Kidney (tissue), 22 donors: Measurements from ENCODE around the gene AQP3. TPM values are rescaled to one million over a fixed set of nuclear protein-coding genes. Genes with fewer than 3 reads are reported as not detected.
"Not testable (repeated sequence)": the region's sequence is repeated elsewhere in the genome, so short reads cannot be mapped to it uniquely, and the experiment has no call there.

Source experiments
- DNase-seq, 5 donors: peaks; one replicate each; pipeline ENCODE4 v3.0.0-alpha.2; 2013 to 2020
- FAIRE-seq: peaks from 2 replicates; lab custom pipeline; 2012; peaks lifted over from hg19 to GRCh38; lab: Jason Lieb, UNC
- H3K27ac ChIP-seq, 2 donors: one replicate each; pipeline ENCODE4 v1.7.0; 2013; ENCODE audit warnings: low read depth in 2 of 2, low read length in 2 of 2, inconsistent platforms in 1 of 2
- H3K27me3 ChIP-seq: one replicate; pipeline ENCODE4 v1.7.1; 2013; ENCODE audit warnings: low read length, inconsistent platforms; ENCODE audit not compliant: control insufficient read depth, insufficient read depth
- H3K36me3 ChIP-seq, 3 donors: one replicate each; pipeline versions ENCODE4 v1.7.0 to v1.7.1; 2013; ENCODE audit warnings: low read length in 3 of 3, control low read depth in 1 of 3, inconsistent platforms in 1 of 3; ENCODE audit not compliant: insufficient read depth in 3 of 3, control insufficient read depth in 2 of 3
- H3K4me1 ChIP-seq, 3 donors: one replicate each; pipeline versions ENCODE4 v1.7.0 to v1.7.1; 2013; ENCODE audit warnings: low read length in 3 of 3, inconsistent platforms in 1 of 3, low read depth in 1 of 3; ENCODE audit not compliant: control insufficient read depth in 2 of 3, insufficient read depth in 2 of 3
- H3K4me3 ChIP-seq, 3 donors: one replicate each; pipeline versions ENCODE4 v1.7.0 to v1.8.1; 2013; ENCODE audit warnings: low read length in 3 of 3, control low read depth in 1 of 3, inconsistent platforms in 1 of 3
- H3K9ac ChIP-seq, 3 donors: one replicate each; pipeline versions ENCODE4 v1.7.0 to v1.7.1; 2013; ENCODE audit warnings: low read length in 3 of 3, control low read depth in 1 of 3, inconsistent platforms in 1 of 3
- H3K9me3 ChIP-seq, 3 donors: one replicate each; pipeline versions ENCODE4 v1.7.0 to v1.7.1; 2013; ENCODE audit warnings: low read length in 3 of 3, control low read depth in 1 of 3, inconsistent platforms in 1 of 3; ENCODE audit not compliant: control insufficient read depth in 2 of 3, insufficient read depth in 1 of 3
- CTCF ChIP-seq: IDR thresholded peaks from 3 replicates; pipeline ENCODE4 v1.5.1; 2012; ENCODE audit warnings: mild to moderate bottlenecking, moderate library complexity, borderline replicate concordance; ENCODE audit not compliant: insufficient read depth; ENCODE audit errors: extremely low read depth
- intact Hi-C: fragments of 100-400 bp; cut with DNase I; formaldehyde crosslinking; loops from one replicate; pipeline ENCODE4 v1.11.1; 2022
- long read RNA-seq, 10 donors: library from polyadenylated mRNA in 1 of 10; unstranded in 1 of 10; transcript quantifications; one replicate each; pipeline ENCODE4 v2.0.0 and lab custom pipeline, GENCODE V29; 2021 to 2026
- polyA plus RNA-seq: library from polyadenylated mRNA; stranded (reverse); fragments of 350-450 nt; fragmentation: Illumina TruSeq; extraction: RNeasy Lipid Tissue Mini Kit (QIAGEN cat#74804); gene quantifications from one replicate; pipeline ENCODE4 v1.2.3, GENCODE V29; 2014; ENCODE audit warnings: low read depth, low replicate concordance; ENCODE audit not compliant: insufficient read depth
- total RNA-seq: library from RNA; stranded (reverse); fragmentation: NEBNext Ultra II Directional; extraction: Animal tissue kit (Norgen Biotek cat#: 25700); gene quantifications from one replicate; pipeline ENCODE4 v1.2.1, GENCODE V29; 2021
- donor health status: control.
- donor health status: control.
- donor health status: control.
- donor health status: control.
- donor health status: control.
- donor health status: DM: yes; HTN: yes; CAD: no.
- donor health status: Normal renal cell carcinoma (clear cell type).

The AQP3 gene
- 135 TPM for total RNA-seq
- 401 TPM for polyA plus RNA-seq
- long read RNA-seq, donor 1, transcript AQP3-201 (6 exons, 1,871 nt): major isoform, 26 of 27 reads
- long read RNA-seq, donor 1, partial matches to known transcripts: 0 of 27 reads
- long read RNA-seq, donor 1, other reads (novel, unspliced or antisense): 0 of 27 reads
- long read RNA-seq, donor 2, transcript AQP3-201 (6 exons, 1,871 nt): major isoform, 73 of 79 reads
- long read RNA-seq, donor 2, partial matches to known transcripts: 5 of 79 reads
- long read RNA-seq, donor 2, other reads (novel, unspliced or antisense): 0 of 79 reads
- long read RNA-seq, donor 3, transcript AQP3-201 (6 exons, 1,871 nt): major isoform, 141 of 151 reads
- long read RNA-seq, donor 3, partial matches to known transcripts: 8 of 151 reads
- long read RNA-seq, donor 3, other reads (novel, unspliced or antisense): 0 of 151 reads
- long read RNA-seq, donor 4, transcript AQP3-201 (6 exons, 1,871 nt): major isoform, 22 of 22 reads
- long read RNA-seq, donor 4, partial matches to known transcripts: 0 of 22 reads
- long read RNA-seq, donor 4, other reads (novel, unspliced or antisense): 0 of 22 reads
- long read RNA-seq, donor 5, partial matches to known transcripts: 0 of 1 reads
- long read RNA-seq, donor 5, other reads (novel, unspliced or antisense): 0 of 1 reads
- long read RNA-seq, donor 6, transcript AQP3-201 (6 exons, 1,871 nt): major isoform, 15 of 16 reads
- long read RNA-seq, donor 6, partial matches to known transcripts: 0 of 16 reads
- long read RNA-seq, donor 6, other reads (novel, unspliced or antisense): 0 of 16 reads
- long read RNA-seq, donor 7, transcript AQP3-201 (6 exons, 1,871 nt): major isoform, 41 of 112 reads
- long read RNA-seq, donor 7, transcript AQP3-205 (3 exons, 898 nt): minor isoform, 6 of 112 reads
- long read RNA-seq, donor 7, partial matches to known transcripts: 9 of 112 reads
- long read RNA-seq, donor 7, other reads (novel, unspliced or antisense): 56 of 112 reads
- long read RNA-seq, donor 8, transcript AQP3-201 (6 exons, 1,871 nt): major isoform, 27 of 34 reads
- long read RNA-seq, donor 8, partial matches to known transcripts: 5 of 34 reads
- long read RNA-seq, donor 8, other reads (novel, unspliced or antisense): 0 of 34 reads
- long read RNA-seq, donor 9, transcript AQP3-201 (6 exons, 1,871 nt): major isoform, 14 of 16 reads
- long read RNA-seq, donor 9, partial matches to known transcripts: 0 of 16 reads
- long read RNA-seq, donor 9, other reads (novel, unspliced or antisense): 0 of 16 reads
- long read RNA-seq, donor 10, transcript AQP3-201 (6 exons, 1,871 nt): major isoform, 53 of 66 reads
- long read RNA-seq, donor 10, partial matches to known transcripts: 10 of 66 reads
- long read RNA-seq, donor 10, other reads (novel, unspliced or antisense): 0 of 66 reads

- peak within 1 kb of the TSS; percentile 15 to 79 (median 72) for H3K9ac ChIP-seq
- no peak for FAIRE-seq
- peak; percentile 79 to 91 (median 85) for DNase-seq
These were observed at the start of gene AQP3 for GRCh38 chr9:33446946-33447798. Gene AQP3 (minus strand): TSS chr9:33447593. CDS start chr9:33447530, 63 bp downstream.

DNA sequence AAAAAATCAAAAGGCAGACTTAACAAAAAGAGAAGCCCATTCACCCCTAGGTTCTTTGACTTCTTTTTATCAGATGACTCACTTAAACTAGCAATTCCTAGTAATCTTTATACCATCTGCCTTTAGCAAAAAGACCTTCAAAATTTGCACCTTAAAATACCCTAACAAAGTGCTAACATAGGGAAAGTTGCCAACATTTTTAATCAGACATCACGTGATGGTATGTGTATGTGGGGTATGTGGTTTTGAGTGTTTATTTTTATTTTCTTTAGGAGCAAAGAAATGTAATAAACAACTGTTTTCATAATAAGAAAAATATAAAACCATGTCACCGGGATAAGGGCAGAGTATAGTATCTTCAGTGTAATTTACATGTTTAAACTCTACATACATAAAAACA is 46.4 kb upstream of the AQP3 start:
- H3K36me3 ChIP-seq, intact Hi-C loops, H3K9ac ChIP-seq, DNase-seq, H3K9me3 ChIP-seq, FAIRE-seq, H3K4me3 ChIP-seq, H3K4me1 ChIP-seq, H3K27me3 ChIP-seq, H3K27ac ChIP-seq: not testable (repeated sequence)

More at GRCh38 chr9:33446946-33447798, at the start of gene AQP3:
- H3K27ac ChIP-seq: peak within 1 kb of the TSS; percentile 88 to 92
- H3K4me1 ChIP-seq: peaks cover 3 to 26% (median 18%) of the 10 kb centered on the region in 3 donors
- peak; percentile 22 for TF ChIP-seq CTCF
- H3K9me3 ChIP-seq: no peaks in the 10 kb centered on the region
- H3K27me3 ChIP-seq: no peaks in the 10 kb centered on the region
- peaks cover 0 to 6% (median 0%) of the 10 kb centered on the region in 3 donors for H3K36me3 ChIP-seq
- intact Hi-C loops: no loop called here
- H3K4me3 ChIP-seq: peak within 1 kb of the TSS; percentile 53 to 86 (median 72)

DNA sequence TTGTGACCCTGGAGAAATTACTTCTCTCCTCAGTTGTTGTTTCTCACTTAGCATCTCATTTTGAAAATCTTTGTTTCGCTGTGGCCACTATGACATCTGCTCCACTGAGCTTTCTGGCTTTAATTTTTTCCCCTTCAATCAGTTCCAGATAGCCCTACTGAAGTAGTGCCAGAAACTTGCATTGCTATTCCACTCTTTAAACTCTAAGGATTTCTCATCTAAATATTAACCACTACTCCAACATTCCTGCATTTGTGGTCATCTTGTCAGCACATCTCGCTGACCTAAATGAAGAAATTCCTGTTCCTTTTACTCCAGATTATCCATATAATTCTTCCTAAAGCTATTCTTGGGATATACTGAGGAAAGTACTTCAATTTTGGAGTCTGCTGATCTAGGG is 41.7 kb upstream of the AQP3 start:
- intact Hi-C loops: no loop called here
- Histone ChIP-seq H3K27ac (no peak overlapping the region), H3K4me1 (no peaks in the 10 kb centered on the region), H3K4me3 (no peak overlapping the region), H3K9me3 (no peaks in the 10 kb centered on the region), H3K9ac (no peak overlapping the region), H3K27me3 (no peaks in the 10 kb centered on the region), H3K36me3 (no peaks in the 10 kb centered on the region)
- FAIRE-seq (no peak), DNase-seq (no peak)
- no peak for TF ChIP-seq CTCF

GRCh38 chr9:33485312-33485711 is 37.9 kb upstream of the AQP3 start:
- FAIRE-seq, H3K4me1 ChIP-seq, H3K27me3 ChIP-seq, DNase-seq, H3K4me3 ChIP-seq, H3K27ac ChIP-seq, H3K9me3 ChIP-seq, H3K9ac ChIP-seq, H3K36me3 ChIP-seq, intact Hi-C loops: not testable (repeated sequence)
